ENCODE data around the gene DAAM1. TPM values are rescaled to one million over a fixed set of nuclear protein-coding genes. Genes with fewer than 3 reads are reported as not detected.
A peak's percentile ranks its signal among the peaks of the same experiment; 100 is the strongest.

The DAAM1 gene
- total RNA-seq, 1 experiment from 2014 or later = 4.5 TPM

- no peak for DNase-seq (ENCODE audit: low spot score)
Measured at GRCh38 chr14:59362513-59362912, 174.0 kb downstream of the DAAM1 start.

- no peak for DNase-seq (ENCODE audit: low spot score)
Measured at GRCh38 chr14:59363531-59364226, 175.2 kb downstream of the DAAM1 start.

- no peak for DNase-seq (ENCODE audit: low spot score)
Measured at GRCh38 chr14:59370158-59370742, 181.8 kb downstream of the DAAM1 start.

- DNase-seq (ENCODE audit: low spot score) = no peak
Measured at GRCh38 chr14:59371771-59372170, 183.3 kb downstream of the DAAM1 start.

GRCh38 chr14:59374048-59374447 lies 185.6 kb downstream of the DAAM1 start:
- no peak for DNase-seq (ENCODE audit: low spot score)

- no peak for DNase-seq (ENCODE audit: low spot score)
Measured at GRCh38 chr14:59376686-59377085, 188.2 kb downstream of the DAAM1 start.

GRCh38 chr14:59377491-59377890 lies 189.0 kb downstream of the DAAM1 start:
- DNase-seq (ENCODE audit: low spot score) = no peak

GRCh38 chr14:59377991-59378601 lies 189.6 kb downstream of the DAAM1 start:
- peak; percentile 21 for DNase-seq (ENCODE audit: low spot score)

- DNase-seq (ENCODE audit: low spot score) = no peak
Measured at GRCh38 chr14:59389936-59390335, 201.5 kb downstream of the DAAM1 start.

GRCh38 chr14:59391388-59391787 lies 202.9 kb downstream of the DAAM1 start:
- no peak for DNase-seq (ENCODE audit: low spot score)

- no peak for DNase-seq (ENCODE audit: low spot score)
Measured at GRCh38 chr14:59394268-59394667, 205.8 kb downstream of the DAAM1 start.

GRCh38 chr14:59395672-59396071 lies 207.2 kb downstream of the DAAM1 start:
- DNase-seq (ENCODE audit: low spot score) = no peak

GRCh38 chr14:59398841-59399240 lies 210.4 kb downstream of the DAAM1 start:
- DNase-seq (ENCODE audit: low spot score) = no peak

GRCh38 chr14:59406454-59407245 lies 218.2 kb downstream of the DAAM1 start:
- DNase-seq (ENCODE audit: low spot score) = no peak

GRCh38 chr14:59407246-59408010 lies 219.0 kb downstream of the DAAM1 start:
- DNase-seq (ENCODE audit: low spot score) = no peak

- DNase-seq (ENCODE audit: low spot score) = no peak
Measured at GRCh38 chr14:59415836-59416602, 227.6 kb downstream of the DAAM1 start.

GRCh38 chr14:59417311-59417710 lies 228.8 kb downstream of the DAAM1 start:
- no peak for DNase-seq (ENCODE audit: low spot score)

- no peak for DNase-seq (ENCODE audit: low spot score)
Measured at GRCh38 chr14:59419303-59419702, 230.8 kb downstream of the DAAM1 start.

Data from H4 (cell line).